ENCODE data around the gene HS3ST4. TPM values are rescaled to one million over a fixed set of nuclear protein-coding genes. Genes with fewer than 3 reads are reported as not detected.

HS3ST4 gene
- total RNA-seq, 1 experiment from 2014 or later, result not detected

GRCh38 chr16:25699069-25699468 is 7.3 kb downstream of the HS3ST4 start:
- Histone ChIP-seq H3K27ac (ENCODE audit: low read length) (no peak overlapping the region), H3K4me3 (ENCODE audit: low read depth in 2 of 2, low read length in 2 of 2) (no peak overlapping the region), H3K9me3 (ENCODE audit: control insufficient read depth, insufficient read depth, low read depth, low read length) (no peaks in the 10 kb centered on the region), H3K27me3 (ENCODE audit: control insufficient read depth, insufficient read depth, low read length) (peaks cover 29% of the 10 kb centered on the region), H3K36me3 (ENCODE audit: control insufficient read depth, insufficient read depth, low read length) (no peaks in the 10 kb centered on the region), H3K4me1 (ENCODE audit: control insufficient read depth, insufficient read depth, low read length) (no peaks in the 10 kb centered on the region)
- ChIA-PET POLR2A (no interaction called here), CTCF (no interaction called here)
- intact Hi-C loops (cut with micrococcal nuclease; ENCODE audit: unreplicated experiment) (no loop called here), in situ Hi-C loops (cut with HindIII; ENCODE audit: low pct_unique_long_range_greater_than_20kb, low sequenced_read_pairs) (no loop called here)
- no peak for TF ChIP-seq TCF7L2 (IDR thresholded peaks at IDR 0.05; ENCODE audit: low read depth, low read length)
- TF ChIP-seq, protein P1, sequence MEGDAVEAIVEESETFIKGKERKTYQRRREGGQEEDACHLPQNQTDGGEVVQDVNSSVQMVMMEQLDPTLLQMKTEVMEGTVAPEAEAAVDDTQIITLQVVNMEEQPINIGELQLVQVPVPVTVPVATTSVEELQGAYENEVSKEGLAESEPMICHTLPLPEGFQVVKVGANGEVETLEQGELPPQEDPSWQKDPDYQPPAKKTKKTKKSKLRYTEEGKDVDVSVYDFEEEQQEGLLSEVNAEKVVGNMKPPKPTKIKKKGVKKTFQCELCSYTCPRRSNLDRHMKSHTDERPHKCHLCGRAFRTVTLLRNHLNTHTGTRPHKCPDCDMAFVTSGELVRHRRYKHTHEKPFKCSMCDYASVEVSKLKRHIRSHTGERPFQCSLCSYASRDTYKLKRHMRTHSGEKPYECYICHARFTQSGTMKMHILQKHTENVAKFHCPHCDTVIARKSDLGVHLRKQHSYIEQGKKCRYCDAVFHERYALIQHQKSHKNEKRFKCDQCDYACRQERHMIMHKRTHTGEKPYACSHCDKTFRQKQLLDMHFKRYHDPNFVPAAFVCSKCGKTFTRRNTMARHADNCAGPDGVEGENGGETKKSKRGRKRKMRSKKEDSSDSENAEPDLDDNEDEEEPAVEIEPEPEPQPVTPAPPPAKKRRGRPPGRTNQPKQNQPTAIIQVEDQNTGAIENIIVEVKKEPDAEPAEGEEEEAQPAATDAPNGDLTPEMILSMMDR (IDR thresholded peaks at IDR 0.05), result no peak
- TF ChIP-seq, protein P2, sequence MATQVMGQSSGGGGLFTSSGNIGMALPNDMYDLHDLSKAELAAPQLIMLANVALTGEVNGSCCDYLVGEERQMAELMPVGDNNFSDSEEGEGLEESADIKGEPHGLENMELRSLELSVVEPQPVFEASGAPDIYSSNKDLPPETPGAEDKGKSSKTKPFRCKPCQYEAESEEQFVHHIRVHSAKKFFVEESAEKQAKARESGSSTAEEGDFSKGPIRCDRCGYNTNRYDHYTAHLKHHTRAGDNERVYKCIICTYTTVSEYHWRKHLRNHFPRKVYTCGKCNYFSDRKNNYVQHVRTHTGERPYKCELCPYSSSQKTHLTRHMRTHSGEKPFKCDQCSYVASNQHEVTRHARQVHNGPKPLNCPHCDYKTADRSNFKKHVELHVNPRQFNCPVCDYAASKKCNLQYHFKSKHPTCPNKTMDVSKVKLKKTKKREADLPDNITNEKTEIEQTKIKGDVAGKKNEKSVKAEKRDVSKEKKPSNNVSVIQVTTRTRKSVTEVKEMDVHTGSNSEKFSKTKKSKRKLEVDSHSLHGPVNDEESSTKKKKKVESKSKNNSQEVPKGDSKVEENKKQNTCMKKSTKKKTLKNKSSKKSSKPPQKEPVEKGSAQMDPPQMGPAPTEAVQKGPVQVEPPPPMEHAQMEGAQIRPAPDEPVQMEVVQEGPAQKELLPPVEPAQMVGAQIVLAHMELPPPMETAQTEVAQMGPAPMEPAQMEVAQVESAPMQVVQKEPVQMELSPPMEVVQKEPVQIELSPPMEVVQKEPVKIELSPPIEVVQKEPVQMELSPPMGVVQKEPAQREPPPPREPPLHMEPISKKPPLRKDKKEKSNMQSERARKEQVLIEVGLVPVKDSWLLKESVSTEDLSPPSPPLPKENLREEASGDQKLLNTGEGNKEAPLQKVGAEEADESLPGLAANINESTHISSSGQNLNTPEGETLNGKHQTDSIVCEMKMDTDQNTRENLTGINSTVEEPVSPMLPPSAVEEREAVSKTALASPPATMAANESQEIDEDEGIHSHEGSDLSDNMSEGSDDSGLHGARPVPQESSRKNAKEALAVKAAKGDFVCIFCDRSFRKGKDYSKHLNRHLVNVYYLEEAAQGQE (IDR thresholded peaks at IDR 0.05; ENCODE audit: insufficient read depth in 1 of 2, low read depth in 2 of 2, low read length in 1 of 2), result no peak
- DNase-seq (ENCODE audit: low read depth, low spot score) (no peak), ATAC-seq (no peak)
- no TSS peak for BruUV-seq (replicated peaks)

GRCh38 chr16:25700547-25700946 is 8.8 kb downstream of the HS3ST4 start:
- intact Hi-C loops (cut with micrococcal nuclease; ENCODE audit: unreplicated experiment) (no loop called here), in situ Hi-C loops (cut with HindIII; ENCODE audit: low pct_unique_long_range_greater_than_20kb, low sequenced_read_pairs) (no loop called here)
- H3K4me3 ChIP-seq (ENCODE audit: low read depth in 2 of 2, low read length in 2 of 2), result no peak overlapping the region
- no peaks in the 10 kb centered on the region for H3K9me3 ChIP-seq (ENCODE audit: control insufficient read depth, insufficient read depth, low read depth, low read length)
- BruUV-seq (replicated peaks), result no TSS peak
- ChIA-PET CTCF (no interaction called here), POLR2A (no interaction called here)
- H3K27ac ChIP-seq (ENCODE audit: low read length), result no peak overlapping the region
- TF ChIP-seq, protein P2 (IDR thresholded peaks at IDR 0.05; ENCODE audit: insufficient read depth in 1 of 2, low read depth in 2 of 2, low read length in 1 of 2), result no peak
- TF ChIP-seq POLR2AphosphoS5 (IDR thresholded peaks at IDR 0.05; ENCODE audit: low read depth, low read length) (no peak), SIN3A (IDR thresholded peaks at IDR 0.05; ENCODE audit: borderline replicate concordance, insufficient read depth, low read depth, low read length) (no peak)
- H3K36me3 ChIP-seq (ENCODE audit: control insufficient read depth, insufficient read depth, low read length), result no peaks in the 10 kb centered on the region
- DNase-seq (ENCODE audit: low read depth, low spot score) (no peak), ATAC-seq (no peak)
- no peaks in the 10 kb centered on the region for H3K4me1 ChIP-seq (ENCODE audit: control insufficient read depth, insufficient read depth, low read length)
- peaks cover 17% of the 10 kb centered on the region for H3K27me3 ChIP-seq (ENCODE audit: control insufficient read depth, insufficient read depth, low read length)

Measured in Panc1 (cell line).